ENCODE results near the gene FBXO8. TPM values are rescaled to one million over a fixed set of nuclear protein-coding genes. Genes with fewer than 3 reads are reported as not detected.

FBXO8 gene
- total RNA-seq, 1 experiment from 2014 or later, result 8.9 TPM

GRCh38 chr4:174332741-174333493, 49.5 kb upstream of the FBXO8 start:
- Mint-ChIP-seq H3K27me3 (ENCODE audit: low read depth) (no peaks in the 10 kb centered on the region), H3K27ac (no peak overlapping the region), H3K36me3 (ENCODE audit: insufficient read depth in 1 of 3, low read depth in 3 of 3) (no peaks in the 10 kb centered on the region), H3K9me3 (no peaks in the 10 kb centered on the region), H3K4me1 (peaks cover 5 to 8% of the 10 kb centered on the region in 2 experiments), H3K4me3 (no peak overlapping the region)
- TF ChIP-seq, protein P1, sequence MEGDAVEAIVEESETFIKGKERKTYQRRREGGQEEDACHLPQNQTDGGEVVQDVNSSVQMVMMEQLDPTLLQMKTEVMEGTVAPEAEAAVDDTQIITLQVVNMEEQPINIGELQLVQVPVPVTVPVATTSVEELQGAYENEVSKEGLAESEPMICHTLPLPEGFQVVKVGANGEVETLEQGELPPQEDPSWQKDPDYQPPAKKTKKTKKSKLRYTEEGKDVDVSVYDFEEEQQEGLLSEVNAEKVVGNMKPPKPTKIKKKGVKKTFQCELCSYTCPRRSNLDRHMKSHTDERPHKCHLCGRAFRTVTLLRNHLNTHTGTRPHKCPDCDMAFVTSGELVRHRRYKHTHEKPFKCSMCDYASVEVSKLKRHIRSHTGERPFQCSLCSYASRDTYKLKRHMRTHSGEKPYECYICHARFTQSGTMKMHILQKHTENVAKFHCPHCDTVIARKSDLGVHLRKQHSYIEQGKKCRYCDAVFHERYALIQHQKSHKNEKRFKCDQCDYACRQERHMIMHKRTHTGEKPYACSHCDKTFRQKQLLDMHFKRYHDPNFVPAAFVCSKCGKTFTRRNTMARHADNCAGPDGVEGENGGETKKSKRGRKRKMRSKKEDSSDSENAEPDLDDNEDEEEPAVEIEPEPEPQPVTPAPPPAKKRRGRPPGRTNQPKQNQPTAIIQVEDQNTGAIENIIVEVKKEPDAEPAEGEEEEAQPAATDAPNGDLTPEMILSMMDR (conservative IDR thresholded peaks at IDR 0.05), result no peak
- H3K4me2 ChIP-seq (ENCODE audit: insufficient read depth, insufficient read length, low read length), result no peak overlapping the region
- H3T11ph ChIP-seq (ENCODE audit: low read length), result no peak overlapping the region
- H2AK5ac ChIP-seq (ENCODE audit: insufficient read length, low read length), result no peak overlapping the region
- H2BK12ac ChIP-seq (ENCODE audit: insufficient read length, low read depth, low read length), result no peak overlapping the region
- no peaks in the 10 kb centered on the region for H3K9me3 ChIP-seq (ENCODE audit: control insufficient read depth, low read depth, low read length)
- DNase-seq, result no peak
- H3K79me1 ChIP-seq (ENCODE audit: insufficient read depth, low read depth, low read length, poor library complexity, severe bottlenecking), result no peaks in the 10 kb centered on the region
- no peak overlapping the region for H4K8ac ChIP-seq (replicated peaks; ENCODE audit: insufficient read length, low read depth, low read length)
- no peak overlapping the region for H2BK5ac ChIP-seq (ENCODE audit: insufficient read length, low read length)
- no peaks in the 10 kb centered on the region for H3K23me2 ChIP-seq (ENCODE audit: insufficient read length, low read depth, low read length, poor library complexity, severe bottlenecking)
- no peak overlapping the region for H3K56ac ChIP-seq (ENCODE audit: insufficient read length, low read depth, low read length)
- H2BK15ac ChIP-seq (ENCODE audit: low read depth, low read length), result no peak overlapping the region
- H4K91ac ChIP-seq (ENCODE audit: insufficient read length, low read depth, low read length), result no peak overlapping the region
- H3K27me3 ChIP-seq (ENCODE audit: insufficient read depth, low read length), result no peaks in the 10 kb centered on the region
- H3K23ac ChIP-seq (ENCODE audit: insufficient read length, low read depth, low read length), result no peak overlapping the region
- H2AFZ ChIP-seq (ENCODE audit: low read length), result no peak overlapping the region
- no peak overlapping the region for H3K18ac ChIP-seq (ENCODE audit: insufficient read length, low read depth, low read length)
- no peak overlapping the region for H2BK120ac ChIP-seq (ENCODE audit: low read depth, low read length, poor library complexity, severe bottlenecking)
- no peaks in the 10 kb centered on the region for H4K20me1 ChIP-seq (ENCODE audit: control insufficient read depth, insufficient read depth, insufficient read length)
- WGBS (ENCODE audit: extremely low coverage, insufficient read length, low lambda C conversion rate), result 100% methylated on average over 1 of the region's 4 CpGs
- no peak overlapping the region for H4K5ac ChIP-seq (ENCODE audit: insufficient read length, low read depth, low read length)
- H3K79me2 ChIP-seq (ENCODE audit: insufficient read depth, low read length), result no peaks in the 10 kb centered on the region
- H3K9ac ChIP-seq (ENCODE audit: extremely low read depth, insufficient read length, low read length), result no peak overlapping the region
- no peak overlapping the region for H3K27ac ChIP-seq (ENCODE audit: insufficient read length, low read depth, low read length)
- H3K4ac ChIP-seq (ENCODE audit: low read depth, low read length), result no peak overlapping the region
- no peak overlapping the region for H3K14ac ChIP-seq (ENCODE audit: insufficient read depth, low read length)
- no peaks in the 10 kb centered on the region; the same call in 1 of the 2 replicates for H3K4me1 ChIP-seq (ENCODE audit: insufficient read depth, low read length)
- H2BK20ac ChIP-seq (ENCODE audit: low read depth, low read length, poor library complexity, severe bottlenecking), result no peak overlapping the region
